ENCODE measurements around the gene SGIP1.

DNA sequence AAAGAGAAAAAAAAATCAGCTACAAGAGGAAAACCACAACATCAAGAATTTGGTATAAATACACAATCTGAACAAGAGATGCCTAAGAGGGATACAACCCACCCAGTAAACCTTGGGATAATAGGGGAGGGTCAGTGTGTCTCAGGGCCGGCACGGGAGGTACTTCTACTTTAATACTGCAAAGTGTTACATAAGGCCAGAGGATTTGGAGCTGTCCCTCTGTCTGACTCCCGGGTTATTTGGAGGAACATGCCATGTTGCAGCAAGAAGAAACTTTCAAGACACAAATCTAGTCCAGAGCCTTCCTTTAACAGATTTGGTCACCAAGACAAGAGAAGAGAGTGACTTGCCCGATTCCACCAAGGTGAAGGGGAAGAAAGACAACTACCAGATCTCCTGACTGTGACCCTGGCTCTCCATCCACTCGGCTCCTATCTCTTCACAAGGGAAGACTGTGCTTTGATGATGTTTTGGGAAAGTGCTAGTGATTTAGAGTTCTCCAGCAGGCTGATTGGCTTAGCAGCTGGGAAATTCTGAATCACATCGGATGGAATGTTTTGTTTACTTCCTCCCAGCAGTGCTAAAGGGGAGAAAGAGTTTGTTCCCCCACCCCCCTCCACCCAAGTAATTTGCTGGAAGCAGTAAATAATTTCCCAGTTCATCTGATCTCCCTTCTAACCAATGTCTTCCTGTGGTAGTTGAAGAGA is 29.3 kb downstream of the SGIP1 start:
- TF ChIP-seq POLR2A (IDR thresholded peaks at IDR 0.05) (no peak), POLR2AphosphoS5 (IDR thresholded peaks at IDR 0.05) (no peak)
